ENCODE results near the gene RNF11. TPM values are rescaled to one million over a fixed set of nuclear protein-coding genes. Genes with fewer than 3 reads are reported as not detected.

Gene RNF11
- polyA plus RNA-seq, 2 of the 4 experiments (the other 2 are of a cell fraction): 28.5 to 56.8 TPM

DNA sequence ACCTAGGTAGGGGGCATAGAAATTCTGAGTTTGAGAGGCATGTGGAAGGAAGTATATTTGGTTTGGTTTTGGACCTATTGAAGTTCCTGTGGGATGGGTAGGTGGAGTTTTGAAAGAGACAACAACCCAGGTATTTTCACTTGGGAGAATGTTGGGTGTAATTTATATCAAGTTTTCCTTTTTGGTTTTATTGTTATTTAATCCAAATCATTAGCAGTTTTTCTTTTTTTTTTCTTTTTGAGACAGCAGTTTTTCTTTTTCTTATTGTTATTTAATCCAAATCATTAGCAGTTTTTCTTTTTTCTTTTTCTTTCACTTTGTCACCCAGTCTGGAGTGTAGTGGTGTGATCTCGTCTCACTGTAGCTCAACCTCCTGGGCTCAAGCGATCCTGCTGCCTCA is 30.1 kb downstream of the RNF11 start:
- no peak for TF ChIP-seq TP53 (CRISPR knock-in tag; IDR thresholded peaks at IDR 0.05)
- TF ChIP-seq SREBF2 (IDR thresholded peaks at IDR 0.05): no peak

GRCh38 chr1:51266791-51267190 is 30.7 kb downstream of the RNF11 start:
- POLR2A ChIA-PET: no interaction called here

More for the DNA sequence above, 30.1 kb downstream of the RNF11 start:
- Histone ChIP-seq H3K4me2 (no peak overlapping the region), H3K4me1 (peaks cover 11% of the 10 kb centered on the region; the same call in 1 of the 3 replicates), H3K4me3 (no peak overlapping the region), H3K27ac (no peak overlapping the region), H3K9me3 (no peaks in the 10 kb centered on the region)
- ATAC-seq (no peak), DNase-seq (ENCODE audit: low read depth in 1 of 2, low spot score in 1 of 2) (no peak), FAIRE-seq (no peak)
- CTCF ChIA-PET: interaction anchor here (1.8 kb wide), 1 partner anchor 30 kb away, joined by 6 read pairs; no protein-coding TSS in a partner anchor
- 97% methylated on average over 2 of the region's 2 CpGs for WGBS (ENCODE audit: missing lambda C conversion rate)
- POLR2A ChIA-PET: no interaction called here

DNA sequence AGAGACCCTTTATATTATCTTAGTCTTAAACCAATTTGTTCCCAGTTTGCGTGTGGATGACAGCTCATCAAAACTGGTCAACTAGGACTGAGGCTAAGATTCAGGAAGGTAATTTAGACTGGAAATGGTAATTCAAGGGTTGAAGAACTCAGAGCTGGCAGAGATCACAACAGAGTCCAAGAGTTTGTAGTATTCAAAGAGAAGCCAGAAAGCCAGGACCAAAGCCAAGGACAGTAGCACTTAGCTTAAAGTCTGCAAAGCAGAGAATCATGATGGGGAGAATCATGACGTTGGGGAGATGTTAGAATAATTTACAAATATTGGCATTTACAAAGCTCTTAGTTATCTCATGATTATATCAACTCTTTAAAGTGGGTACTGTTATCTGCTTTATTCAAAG is 32.6 kb downstream of the RNF11 start:
- FAIRE-seq (no peak), DNase-seq (ENCODE audit: low read depth in 1 of 2, low spot score in 1 of 2) (no peak), ATAC-seq (no peak)
- WGBS (ENCODE audit: missing lambda C conversion rate): 79% methylated on average over 2 of the region's 2 CpGs
- Histone ChIP-seq H3K27ac (no peak overlapping the region), H3K9me3 (no peaks in the 10 kb centered on the region), H3K4me2 (no peak overlapping the region), H3K4me1 (0 out of 3 replicates have a peak, but pooled peaks cover 7% of the 10 kb centered on the region), H3K4me3 (no peak overlapping the region)
- no peak for TF ChIP-seq SMC3 (IDR thresholded peaks at IDR 0.05)
- no peak for TF ChIP-seq HDAC2 (IDR thresholded peaks at IDR 0.05)
- no peak for TF ChIP-seq RCOR1 (IDR thresholded peaks at IDR 0.05; ENCODE audit: low read depth, low read length)
- no peak for TF ChIP-seq RAD21 (conservative IDR thresholded peaks at IDR 0.05 in 1 of 2, IDR thresholded peaks at IDR 0.05 in 1 of 2)
- TF ChIP-seq CBX8 (IDR thresholded peaks at IDR 0.05): no peak
- no peak for TF ChIP-seq E2F6 (IDR thresholded peaks at IDR 0.05; ENCODE audit: borderline replicate concordance, low read depth)
- TF ChIP-seq BHLHE40 (IDR thresholded peaks at IDR 0.05; ENCODE audit: low read depth, low read length): no peak
- TF ChIP-seq CHD4 (IDR thresholded peaks at IDR 0.05; ENCODE audit: borderline replicate concordance): no peak
- TF ChIP-seq RNF2 (IDR thresholded peaks at IDR 0.05; ENCODE audit: borderline replicate concordance, low read depth): no peak
- TF ChIP-seq ZC3H11A (IDR thresholded peaks at IDR 0.05): no peak
- TF ChIP-seq MAX (IDR thresholded peaks at IDR 0.05): no peak
- no peak for TF ChIP-seq GATA3 (IDR thresholded peaks at IDR 0.05; ENCODE audit: borderline replicate concordance)
- TF ChIP-seq SREBF2 (IDR thresholded peaks at IDR 0.05): no peak
- TF ChIP-seq, protein P1, sequence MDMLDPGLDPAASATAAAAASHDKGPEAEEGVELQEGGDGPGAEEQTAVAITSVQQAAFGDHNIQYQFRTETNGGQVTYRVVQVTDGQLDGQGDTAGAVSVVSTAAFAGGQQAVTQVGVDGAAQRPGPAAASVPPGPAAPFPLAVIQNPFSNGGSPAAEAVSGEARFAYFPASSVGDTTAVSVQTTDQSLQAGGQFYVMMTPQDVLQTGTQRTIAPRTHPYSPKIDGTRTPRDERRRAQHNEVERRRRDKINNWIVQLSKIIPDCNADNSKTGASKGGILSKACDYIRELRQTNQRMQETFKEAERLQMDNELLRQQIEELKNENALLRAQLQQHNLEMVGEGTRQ (IDR thresholded peaks at IDR 0.05): no peak
- TF ChIP-seq FOXS1 (CRISPR knock-in tag; IDR thresholded peaks at IDR 0.05): no peak
- no peak for TF ChIP-seq CTCF (IDR thresholded peaks at IDR 0.05)
- TF ChIP-seq CEBPB (IDR thresholded peaks at IDR 0.05): no peak
- POLR2A ChIA-PET: no interaction called here
- CTCF ChIA-PET: interaction anchor here (2.1 kb wide), 1 partner anchor 28 kb away, joined by 8 read pairs; no protein-coding TSS in a partner anchor

More at GRCh38 chr1:51266791-51267190, 30.7 kb downstream of the RNF11 start:
- H3K4me2 ChIP-seq: no peak overlapping the region
- H3K4me3 ChIP-seq: no peak overlapping the region
- no peaks in the 10 kb centered on the region for H3K9me3 ChIP-seq
- no peak overlapping the region for H3K27ac ChIP-seq
- no peak for DNase-seq (ENCODE audit: low read depth in 1 of 2, low spot score in 1 of 2)
- TF ChIP-seq GATA3 (IDR thresholded peaks at IDR 0.05; ENCODE audit: borderline replicate concordance) (no peak), NPAS2 (CRISPR knock-in tag; IDR thresholded peaks at IDR 0.05; ENCODE audit: borderline replicate concordance) (no peak), CBX8 (IDR thresholded peaks at IDR 0.05) (no peak), RCOR1 (IDR thresholded peaks at IDR 0.05; ENCODE audit: low read depth, low read length) (no peak), TP53 (CRISPR knock-in tag; IDR thresholded peaks at IDR 0.05) (no peak), FOXS1 (CRISPR knock-in tag; IDR thresholded peaks at IDR 0.05) (no peak)
- 100% methylated on average over 4 of the region's 4 CpGs for WGBS (ENCODE audit: missing lambda C conversion rate)
- no peak for FAIRE-seq
- 0 out of 3 replicates have a peak, but pooled peaks cover 7% of the 10 kb centered on the region for H3K4me1 ChIP-seq
- ATAC-seq: no peak
- CTCF ChIA-PET: interaction anchor here (1.8 kb wide), 1 partner anchor 30 kb away, joined by 6 read pairs; no protein-coding TSS in a partner anchor
